SK-N-MC (cell line): ENCODE data around the gene NSD1.
"Not testable (repeated sequence)": the region's sequence is repeated elsewhere in the genome, so short reads cannot be mapped to it uniquely, and the experiment has no call there.

Source experiments
- DNase-seq: peaks from one replicate; pipeline ENCODE4 v3.0.0-alpha.2; 2011; ENCODE audit warnings: low read depth, low spot score
- H3K27ac ChIP-seq: fragments of 200-600 bp; sonication (generic); 2 replicates; pipeline ENCODE4 v1.5.1; 2016; ENCODE audit warnings: mixed run types
- H3K36me3 ChIP-seq: fragments of 200-600 bp; sonication (generic); 2 replicates; pipeline ENCODE4 v1.6.1; 2017; ENCODE audit warnings: antibody characterized with exemption, low read length, mixed read lengths; ENCODE audit not compliant: insufficient read depth
- H3K4me3 ChIP-seq: fragments of 200-600 bp; sonication (generic); 2 replicates; pipeline ENCODE4 v1.5.1; 2016
- H3K9ac ChIP-seq: fragments of 200-600 bp; sonication (generic); 2 replicates; pipeline ENCODE4 v1.8.0; 2017; ENCODE audit warnings: mixed run types, mixed read lengths; ENCODE audit not compliant: insufficient read length
- H3K9me3 ChIP-seq: fragments of 200-600 bp; sonication (generic); 2 replicates; pipeline ENCODE4 v1.6.1; 2017; ENCODE audit warnings: low read depth, mild to moderate bottlenecking, antibody characterized with exemption, low read length, moderate library complexity, mixed read lengths
- EZH2 ChIP-seq: fragments of 200-600 bp; sonication (generic); IDR thresholded peaks from one replicate; pipeline ENCODE4 v1.6.1; 2017; ENCODE audit warnings: antibody characterized with exemption
- FOXP2 ChIP-seq: optimal IDR thresholded peaks from 2 replicates; pipeline ENCODE3; 2011; ENCODE audit warnings: mild to moderate bottlenecking, moderate library complexity; ENCODE audit not compliant: insufficient read depth; ENCODE audit errors: extremely low read length, control extremely low read depth
- POLR2AphosphoS5 ChIP-seq: IDR thresholded peaks from 2 replicates; pipeline ENCODE4 v1.6.1; 2012; ENCODE audit warnings: mild to moderate bottlenecking, low read depth, low read length, borderline replicate concordance

NSD1 gene

GRCh38 chr5:177335701-177336065, 202.1 kb downstream of the NSD1 start:
- no peak overlapping the region for H3K27ac ChIP-seq
- TF ChIP-seq FOXP2 (no peak), EZH2 (no peak), POLR2AphosphoS5 (no peak)
- peaks cover 43% of the 10 kb centered on the region; the same call in 1 of the 2 replicates for H3K36me3 ChIP-seq
- no peak overlapping the region for H3K4me3 ChIP-seq
- DNase-seq, result no peak
- no peak overlapping the region for H3K9ac ChIP-seq
- no peaks in the 10 kb centered on the region for H3K9me3 ChIP-seq

- Histone ChIP-seq H3K36me3 (peaks cover 43% of the 10 kb centered on the region; the same call in 1 of the 2 replicates), H3K4me3 (no peak overlapping the region), H3K27ac (no peak overlapping the region), H3K9ac (no peak overlapping the region), H3K9me3 (no peaks in the 10 kb centered on the region)
- no peak for DNase-seq
- TF ChIP-seq POLR2AphosphoS5 (no peak), EZH2 (no peak), FOXP2 (no peak)
Observed at GRCh38 chr5:177336112-177336511, 202.5 kb downstream of the NSD1 start.

GRCh38 chr5:177336603-177337494, 203.3 kb downstream of the NSD1 start:
- TF ChIP-seq EZH2, result no peak
- TF ChIP-seq FOXP2, result no peak
- TF ChIP-seq POLR2AphosphoS5, result no peak
- DNase-seq, result no peak
- Histone ChIP-seq H3K9me3 (no peaks in the 10 kb centered on the region), H3K27ac (no peak overlapping the region), H3K4me3 (no peak overlapping the region), H3K9ac (no peak overlapping the region), H3K36me3 (peaks cover 46% of the 10 kb centered on the region)

- Histone ChIP-seq H3K9me3 (no peaks in the 10 kb centered on the region), H3K4me3 (no peak overlapping the region), H3K27ac (no peak overlapping the region), H3K36me3 (peaks cover 45% of the 10 kb centered on the region), H3K9ac (no peak overlapping the region)
- TF ChIP-seq POLR2AphosphoS5 (no peak), FOXP2 (no peak), EZH2 (no peak)
- no peak for DNase-seq
Observed at GRCh38 chr5:177338251-177339106, 204.9 kb downstream of the NSD1 start.

- Histone ChIP-seq H3K9me3 (no peaks in the 10 kb centered on the region), H3K36me3 (peaks cover 42% of the 10 kb centered on the region), H3K9ac (no peak overlapping the region), H3K4me3 (no peak overlapping the region), H3K27ac (no peak overlapping the region)
- TF ChIP-seq FOXP2, result no peak
- no peak for TF ChIP-seq EZH2
- no peak for TF ChIP-seq POLR2AphosphoS5
- DNase-seq, result no peak
Observed at GRCh38 chr5:177339107-177339638, 205.6 kb downstream of the NSD1 start.

GRCh38 chr5:177343000-177343399, 209.4 kb downstream of the NSD1 start:
- H3K4me3 ChIP-seq, H3K9me3 ChIP-seq, H3K9ac ChIP-seq, H3K27ac ChIP-seq, DNase-seq: not testable (repeated sequence)
- peaks cover 23% of the 10 kb centered on the region for H3K36me3 ChIP-seq

GRCh38 chr5:177343777-177344176, 210.2 kb downstream of the NSD1 start:
- Histone ChIP-seq H3K9ac (no peak overlapping the region), H3K27ac (no peak overlapping the region), H3K4me3 (no peak overlapping the region), H3K9me3 (no peaks in the 10 kb centered on the region), H3K36me3 (peaks cover 23% of the 10 kb centered on the region)
- TF ChIP-seq EZH2, result no peak
- no peak for TF ChIP-seq FOXP2
- TF ChIP-seq POLR2AphosphoS5, result no peak
- no peak for DNase-seq

- no peak overlapping the region for H3K9ac ChIP-seq
- no peak overlapping the region for H3K27ac ChIP-seq
- H3K9me3 ChIP-seq, result no peaks in the 10 kb centered on the region
- H3K36me3 ChIP-seq, result peaks cover 23% of the 10 kb centered on the region
- no peak overlapping the region for H3K4me3 ChIP-seq
- TF ChIP-seq EZH2, result no peak
- TF ChIP-seq POLR2AphosphoS5, result no peak
- no peak for TF ChIP-seq FOXP2
- no peak for DNase-seq
Observed at GRCh38 chr5:177344891-177345290, 211.3 kb downstream of the NSD1 start.
